ENCODE data around the gene LYRM2.

LYRM2 gene, protein sequence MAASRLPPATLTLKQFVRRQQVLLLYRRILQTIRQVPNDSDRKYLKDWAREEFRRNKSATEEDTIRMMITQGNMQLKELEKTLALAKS

DNA sequence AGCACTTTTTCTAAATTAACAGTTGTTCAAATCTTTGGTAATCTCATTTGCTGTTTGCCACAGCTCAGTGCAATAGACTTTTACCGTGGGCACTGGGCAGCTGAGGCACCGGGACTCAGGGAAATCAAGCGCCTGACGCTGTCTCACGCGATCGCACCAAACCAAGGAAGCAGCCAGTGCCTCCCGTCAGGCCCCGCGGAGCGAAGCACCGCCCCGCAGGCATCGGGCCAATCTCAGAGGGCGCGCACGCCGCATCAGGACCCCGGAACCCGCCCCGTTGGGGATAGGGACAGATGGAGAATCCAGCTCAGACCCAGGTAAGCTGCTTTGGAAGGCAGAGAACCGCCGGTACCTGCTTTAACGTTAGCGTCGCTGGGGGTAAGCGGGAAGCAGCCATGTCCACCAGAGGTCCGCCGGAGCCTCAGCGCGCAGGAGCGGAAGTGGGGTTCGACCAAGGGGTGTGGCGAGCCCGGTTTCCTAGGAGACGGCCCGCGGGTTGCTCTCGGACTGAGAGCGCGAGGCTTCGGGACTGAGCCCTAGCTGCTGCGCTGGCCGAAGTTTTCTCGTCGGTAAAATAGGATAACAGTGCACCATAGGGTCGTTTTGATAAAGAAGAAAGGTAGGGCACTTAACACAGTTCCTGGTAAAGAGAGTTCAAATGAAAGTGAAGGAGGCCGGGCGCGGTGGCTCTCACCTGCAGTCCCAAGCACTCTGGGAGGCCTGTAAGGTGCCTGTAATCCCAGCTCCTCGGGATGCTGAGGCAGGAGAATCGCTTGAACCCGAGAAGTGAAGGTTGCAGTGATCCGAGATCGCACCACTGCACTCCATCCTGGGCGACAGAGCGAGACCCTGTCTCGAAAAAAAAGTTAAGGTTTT is at the start of gene LYRM2:
LYRM2 (minus strand) TSS at position 428 of the 876 bp plus-strand sequence; CDS start at position 397, 31 bp downstream.
- peak; percentile 77 to 89 for DNase-seq

GRCh38 chr6:89688328-89688727 is 49.8 kb upstream of the LYRM2 start:
- DNase-seq: no peak

- DNase-seq: no peak
Observed at GRCh38 chr6:89685311-89685710, 46.8 kb upstream of the LYRM2 start.

GRCh38 chr6:89682991-89683390 is 44.4 kb upstream of the LYRM2 start:
- DNase-seq: no peak

- DNase-seq: no peak
Observed at GRCh38 chr6:89681983-89682564, 43.5 kb upstream of the LYRM2 start.

GRCh38 chr6:89680551-89680950 is 42.0 kb upstream of the LYRM2 start:
- no peak for DNase-seq

DNA sequence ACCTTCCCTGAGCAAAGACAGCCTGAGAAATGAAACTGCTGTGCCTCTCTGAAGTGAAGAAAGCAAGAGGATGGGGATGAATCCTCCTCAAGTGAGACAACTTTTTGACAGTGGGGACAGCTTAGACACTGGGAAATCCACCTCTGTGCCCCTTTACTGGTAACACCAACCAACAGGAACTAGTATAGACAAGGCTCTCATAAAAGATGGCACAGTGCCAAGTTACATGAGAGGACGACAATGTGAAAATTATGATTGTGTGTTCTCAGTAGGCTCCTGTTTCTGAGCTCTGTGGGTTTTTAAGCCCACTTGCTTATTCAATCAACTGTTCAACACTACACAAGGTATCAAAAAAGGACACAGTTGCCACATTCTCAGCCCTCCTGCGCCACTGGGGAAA is 41.6 kb upstream of the LYRM2 start:
- no peak for DNase-seq

- no peak for DNase-seq
Observed at GRCh38 chr6:89679215-89680120, 40.9 kb upstream of the LYRM2 start.

- no peak for DNase-seq
Observed at GRCh38 chr6:89678531-89678930, 40.0 kb upstream of the LYRM2 start.

GRCh38 chr6:89675949-89676748 is 37.6 kb upstream of the LYRM2 start:
- no peak for DNase-seq

DNA sequence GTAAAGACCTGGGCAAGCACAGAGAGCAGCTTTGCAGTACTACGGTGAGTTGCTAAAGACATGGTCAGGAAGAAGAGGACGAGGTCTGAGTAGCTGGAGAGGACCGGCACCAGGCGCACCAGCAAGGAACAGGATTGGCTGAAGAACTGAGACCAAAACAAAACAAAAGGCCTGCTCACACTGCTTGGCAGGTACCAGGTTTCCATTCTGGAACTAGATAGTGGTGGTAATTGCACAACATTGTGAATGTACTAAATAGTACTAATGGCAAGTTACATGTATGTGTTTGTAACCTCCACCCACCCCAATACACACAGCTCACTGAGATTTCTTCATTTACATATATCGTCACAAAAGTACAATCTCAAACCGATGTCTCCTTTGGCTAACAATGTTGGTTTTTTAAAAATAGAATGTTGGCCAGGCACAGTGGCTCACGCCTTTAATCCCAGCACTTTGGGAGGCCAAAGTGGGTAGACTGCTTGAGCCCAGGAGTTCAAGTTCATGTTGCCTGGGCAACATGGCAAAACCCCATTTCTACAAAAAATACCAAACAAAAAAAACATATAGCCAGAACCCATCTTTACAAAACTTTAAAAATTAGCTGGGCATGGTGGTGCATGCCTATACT is 32.5 kb upstream of the LYRM2 start:
- no peak for DNase-seq

DNA sequence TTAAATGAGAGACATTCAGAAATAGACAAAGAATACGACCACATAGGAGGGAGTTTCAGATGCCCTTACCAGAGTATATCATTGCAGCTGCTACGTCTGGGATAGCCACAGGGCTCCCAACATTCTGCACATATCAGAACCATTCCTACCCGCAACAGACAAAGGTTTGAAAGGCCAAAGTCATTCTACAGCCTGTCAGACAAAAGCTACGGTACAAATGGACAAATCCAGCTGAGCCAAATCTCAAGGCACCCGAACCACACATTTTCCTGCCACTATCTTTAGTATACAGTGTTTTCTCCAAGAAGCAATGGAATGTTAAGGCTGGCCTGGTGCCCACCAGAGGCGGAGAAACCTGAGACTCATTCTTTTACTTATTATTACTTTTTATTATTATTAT is 30.5 kb upstream of the LYRM2 start:
- no peak for DNase-seq

DNA sequence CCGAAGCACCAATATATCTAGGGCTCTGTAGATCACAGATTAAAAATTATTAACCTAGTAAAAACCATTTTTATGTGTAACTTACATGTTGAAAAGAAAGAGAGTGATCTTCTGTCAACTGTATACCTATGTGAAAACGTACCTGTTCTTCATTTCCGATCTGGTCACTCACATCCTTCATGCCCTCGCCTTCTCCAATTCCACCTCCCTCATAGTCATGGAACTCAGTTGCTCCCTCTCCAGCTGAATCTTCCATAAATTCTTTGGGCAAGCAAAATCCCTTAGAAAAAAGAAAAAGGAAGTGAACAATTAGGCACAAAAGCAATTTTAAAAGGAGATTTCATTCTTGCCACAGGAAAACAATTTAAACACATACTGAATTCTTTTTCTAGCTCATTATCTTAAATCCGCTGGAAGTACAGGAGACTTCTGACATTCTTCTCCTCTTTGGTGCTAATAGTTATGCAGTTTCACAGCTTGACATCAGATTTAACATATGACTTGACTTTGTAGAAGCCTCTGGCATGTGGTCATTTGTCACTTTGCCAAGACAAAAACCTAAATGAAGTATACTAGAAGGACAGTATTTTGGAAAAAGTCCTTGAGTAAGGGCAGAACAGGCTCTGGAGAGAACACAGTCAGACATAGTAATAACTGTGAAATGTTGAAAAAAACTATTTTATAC is 29.5 kb upstream of the LYRM2 start:
- no peak for DNase-seq

GRCh38 chr6:89662659-89663223 is 24.2 kb upstream of the LYRM2 start:
- no peak for DNase-seq

DNA sequence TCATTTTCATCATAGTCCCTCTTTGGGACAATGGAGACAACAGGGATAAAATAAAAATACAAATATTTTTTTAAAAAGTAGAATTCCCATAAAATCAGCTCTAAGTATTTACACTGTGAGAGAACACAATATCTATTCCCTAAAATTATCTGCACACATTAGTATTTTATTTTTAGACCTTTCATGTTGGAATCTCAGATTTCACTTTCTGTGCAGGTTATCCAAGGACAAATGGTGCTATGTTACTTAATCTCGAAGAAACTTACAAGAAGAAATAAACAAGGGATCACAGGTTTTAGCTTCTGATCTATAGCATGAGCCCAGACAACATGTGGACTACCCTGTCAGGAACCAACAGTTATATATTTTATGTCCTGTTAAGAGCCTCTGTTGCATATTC is 23.0 kb upstream of the LYRM2 start:
- no peak for DNase-seq

- no peak for DNase-seq
Observed at GRCh38 chr6:89660981-89661380, 22.4 kb upstream of the LYRM2 start.

GRCh38 chr6:89657445-89658158 is 19.1 kb upstream of the LYRM2 start:
- DNase-seq: no peak

DNA sequence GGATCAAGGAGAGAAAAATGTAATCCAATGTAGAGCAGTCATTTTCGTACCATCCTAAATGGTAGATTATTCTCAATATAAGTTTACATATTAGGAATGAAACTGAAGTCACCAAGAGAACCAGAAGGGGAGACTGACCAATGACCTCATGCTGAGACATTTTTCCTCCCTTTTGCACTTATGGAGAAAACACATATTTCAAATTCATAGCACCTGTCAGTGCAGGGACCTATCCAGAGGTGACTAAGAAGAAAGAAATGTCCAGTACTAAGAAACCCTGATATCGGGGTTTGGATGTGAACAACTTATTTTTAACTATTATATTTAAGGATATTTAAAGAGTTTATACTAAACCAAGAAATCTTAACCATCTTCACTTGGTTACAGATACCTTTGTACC is 16.6 kb upstream of the LYRM2 start:
- DNase-seq: no peak

- no peak for DNase-seq
Observed at GRCh38 chr6:89650579-89650978, 12.0 kb upstream of the LYRM2 start.

DNA sequence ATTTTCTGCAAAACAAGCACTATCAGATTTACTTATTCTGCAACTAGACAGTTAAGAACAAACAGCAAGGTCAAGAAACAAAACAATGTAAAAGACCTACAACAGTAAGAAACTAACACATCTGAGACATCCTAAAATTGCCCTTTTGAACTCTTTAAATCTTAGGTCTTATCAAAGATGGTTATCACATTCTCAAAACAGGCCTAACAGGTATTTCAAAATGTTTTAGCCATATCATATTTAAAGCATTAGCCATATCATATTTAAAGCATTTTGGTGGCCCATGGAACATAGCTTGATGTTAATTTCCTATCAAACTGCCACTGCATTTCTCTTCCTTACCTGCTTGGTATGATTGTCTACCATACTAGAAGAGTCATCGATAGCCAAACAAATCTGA is 11.1 kb upstream of the LYRM2 start:
- DNase-seq: no peak
